HG03097 (cell line): ENCODE results near the gene MAP3K7.
A peak's percentile ranks its signal among the peaks of the same experiment; 100 is the strongest.

Experiments used
- ATAC-seq: cut with Tn5 transposase; IDR thresholded peaks from one replicate; pipeline ENCODE4 v1.9.1; 2021; ENCODE audit not compliant: unreplicated experiment, low FRiP score

The MAP3K7 gene

DNA sequence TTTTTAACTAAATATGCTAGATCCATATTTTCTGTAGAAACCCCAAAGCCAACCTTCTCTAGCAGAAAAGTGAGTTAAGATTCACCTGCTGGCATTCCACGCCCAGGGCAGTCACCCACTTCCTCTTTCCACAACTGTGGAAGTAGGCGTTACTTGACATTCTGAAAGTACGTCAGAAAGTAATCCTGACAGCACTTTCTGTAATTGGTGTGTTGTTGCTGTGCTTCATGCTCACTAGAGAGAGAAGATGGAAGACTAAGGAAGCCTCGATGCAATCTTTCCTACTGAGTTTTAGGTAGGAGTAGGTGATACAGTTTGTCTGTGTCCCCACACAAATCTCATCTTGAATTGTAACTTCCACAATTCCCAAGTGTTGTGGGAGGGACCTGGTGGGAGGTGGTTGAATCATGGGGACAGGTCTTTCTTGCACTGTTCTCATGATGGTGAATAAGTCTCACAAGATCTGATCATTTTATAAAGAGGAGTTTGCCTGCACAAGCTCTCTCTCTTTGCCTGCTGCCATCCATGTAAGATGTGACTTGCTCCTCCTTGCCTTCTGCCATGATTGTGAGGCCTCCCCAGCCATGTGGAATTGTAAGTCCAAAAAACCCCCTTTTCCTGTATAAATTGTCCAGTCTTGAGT is 101.1 kb downstream of the MAP3K7 start:
- no peak for ATAC-seq

DNA sequence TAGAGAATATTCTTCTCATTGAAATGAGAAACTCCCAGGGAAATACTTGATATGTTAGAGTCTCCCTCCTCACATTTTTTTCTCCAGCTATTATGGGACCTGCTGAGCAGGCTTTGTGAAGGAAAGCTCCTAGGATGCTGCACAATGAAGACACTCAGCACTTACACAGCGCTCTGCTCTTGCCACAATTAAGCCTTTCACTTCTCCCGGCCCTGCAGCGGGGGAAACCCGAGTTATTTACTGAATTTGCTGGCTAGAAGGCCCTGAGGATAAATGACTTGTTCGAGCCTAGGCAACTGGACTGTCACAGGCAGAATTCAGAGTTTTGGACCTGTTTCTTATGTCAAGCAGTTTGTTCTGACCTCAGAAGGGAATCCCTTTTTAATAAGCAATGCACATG is 102.0 kb downstream of the MAP3K7 start:
- ATAC-seq, result no peak

DNA sequence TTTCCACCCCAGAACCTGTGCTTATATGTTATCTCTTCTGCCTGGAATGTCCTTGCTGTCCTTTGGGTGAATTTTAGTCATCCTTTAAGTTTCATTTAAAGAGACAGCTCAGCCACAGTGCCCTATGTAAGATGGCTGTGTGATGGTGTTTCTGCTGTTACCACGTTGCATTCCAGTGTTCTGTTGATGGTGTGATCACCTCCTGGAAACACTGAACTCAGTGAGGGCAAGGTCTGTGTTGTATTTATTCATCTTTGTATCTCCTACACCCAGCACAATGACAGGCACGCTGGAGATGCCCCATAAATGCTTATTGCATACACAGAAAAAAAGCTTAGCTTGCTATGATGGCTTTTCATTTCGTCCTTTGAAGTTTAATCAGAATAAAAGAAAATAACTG is 102.5 kb downstream of the MAP3K7 start:
- ATAC-seq, result no peak

DNA sequence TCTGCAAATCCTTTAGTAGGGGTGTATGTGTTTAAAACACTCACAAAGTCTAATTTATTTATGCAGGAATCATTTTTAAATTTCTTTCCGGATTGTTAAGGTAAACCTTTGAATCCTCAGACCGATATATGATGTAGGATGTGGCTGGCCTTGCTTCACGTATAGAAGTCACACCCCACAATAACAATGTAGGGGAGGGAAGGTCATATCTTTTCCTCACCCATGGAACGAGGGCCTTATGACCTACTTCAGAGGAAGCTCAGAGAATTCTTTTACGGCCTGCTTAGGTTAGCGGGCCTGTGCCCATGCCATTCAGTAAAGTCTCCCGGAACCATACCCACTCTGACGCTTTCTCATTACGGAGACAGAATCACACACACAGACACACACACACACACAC is 102.9 kb downstream of the MAP3K7 start:
- ATAC-seq, result no peak

DNA sequence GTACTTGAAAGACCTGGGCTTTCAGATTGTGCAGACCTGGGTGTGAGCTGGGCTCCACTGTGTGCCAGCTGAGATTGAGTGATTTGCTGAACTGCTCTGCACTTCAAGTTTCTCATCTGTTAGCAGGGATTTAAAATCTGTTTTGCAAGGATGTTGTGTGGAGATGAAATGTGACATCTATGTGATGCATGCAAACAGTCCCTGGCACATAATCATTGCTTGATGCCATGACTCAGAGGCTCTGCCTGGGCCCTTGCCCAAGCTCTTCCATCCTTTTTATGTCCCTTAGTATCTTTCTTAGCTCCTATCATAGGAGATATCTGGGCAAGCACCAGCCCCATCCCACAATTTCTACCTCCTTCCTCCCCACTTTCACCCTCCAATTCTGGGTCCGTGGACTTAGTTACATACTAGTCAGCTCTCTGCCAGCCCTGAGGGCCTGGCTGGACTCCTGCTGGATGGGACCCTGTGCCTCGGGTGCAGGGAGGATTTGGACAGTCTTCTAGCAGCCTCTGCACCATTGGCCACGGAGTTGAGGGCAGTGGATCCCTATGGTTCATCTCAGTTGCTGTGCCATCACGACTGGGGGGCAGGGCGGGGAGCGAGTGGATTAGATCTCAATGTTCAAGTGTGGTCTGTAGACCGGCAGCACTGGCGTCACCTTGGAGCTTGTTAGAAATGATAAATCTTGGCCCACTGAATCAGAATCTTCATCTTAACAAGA is 103.6 kb downstream of the MAP3K7 start:
- no peak for ATAC-seq

DNA sequence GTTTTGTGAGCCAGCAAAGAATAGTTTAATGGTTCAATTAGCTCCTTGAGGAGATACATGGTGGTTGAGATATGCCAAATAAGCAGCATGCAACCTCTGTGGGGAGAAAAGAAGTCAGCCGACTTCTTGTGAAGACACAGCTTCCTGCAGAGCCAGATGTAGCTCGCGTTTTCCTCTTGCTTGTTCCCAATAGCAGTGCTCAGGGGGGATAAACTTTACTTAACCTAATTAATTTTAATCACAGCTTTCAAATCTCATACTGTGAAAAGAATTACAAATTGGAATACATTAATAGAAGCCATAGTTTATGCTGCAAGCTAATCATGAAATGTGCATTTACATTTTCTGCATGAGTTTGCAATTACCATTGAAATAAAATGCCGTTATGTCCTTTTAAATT is 106.2 kb downstream of the MAP3K7 start:
- no peak for ATAC-seq

DNA sequence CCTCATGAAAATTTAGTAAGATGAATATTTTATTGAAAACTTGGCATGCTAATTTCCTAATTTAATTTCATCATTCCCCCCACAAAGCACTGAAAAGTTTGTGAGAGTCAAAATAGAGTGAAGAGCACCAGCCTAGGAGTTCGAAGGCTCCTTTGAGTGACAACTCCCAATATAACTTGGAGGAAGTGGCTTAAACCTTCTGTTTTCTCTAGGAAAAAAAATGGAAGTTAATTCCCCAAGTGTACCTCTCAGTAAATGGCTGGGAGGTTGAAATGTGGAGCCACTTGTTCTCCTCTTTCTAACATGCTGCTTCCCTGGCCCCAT is 107.3 kb downstream of the MAP3K7 start:
- ATAC-seq, result no peak

DNA sequence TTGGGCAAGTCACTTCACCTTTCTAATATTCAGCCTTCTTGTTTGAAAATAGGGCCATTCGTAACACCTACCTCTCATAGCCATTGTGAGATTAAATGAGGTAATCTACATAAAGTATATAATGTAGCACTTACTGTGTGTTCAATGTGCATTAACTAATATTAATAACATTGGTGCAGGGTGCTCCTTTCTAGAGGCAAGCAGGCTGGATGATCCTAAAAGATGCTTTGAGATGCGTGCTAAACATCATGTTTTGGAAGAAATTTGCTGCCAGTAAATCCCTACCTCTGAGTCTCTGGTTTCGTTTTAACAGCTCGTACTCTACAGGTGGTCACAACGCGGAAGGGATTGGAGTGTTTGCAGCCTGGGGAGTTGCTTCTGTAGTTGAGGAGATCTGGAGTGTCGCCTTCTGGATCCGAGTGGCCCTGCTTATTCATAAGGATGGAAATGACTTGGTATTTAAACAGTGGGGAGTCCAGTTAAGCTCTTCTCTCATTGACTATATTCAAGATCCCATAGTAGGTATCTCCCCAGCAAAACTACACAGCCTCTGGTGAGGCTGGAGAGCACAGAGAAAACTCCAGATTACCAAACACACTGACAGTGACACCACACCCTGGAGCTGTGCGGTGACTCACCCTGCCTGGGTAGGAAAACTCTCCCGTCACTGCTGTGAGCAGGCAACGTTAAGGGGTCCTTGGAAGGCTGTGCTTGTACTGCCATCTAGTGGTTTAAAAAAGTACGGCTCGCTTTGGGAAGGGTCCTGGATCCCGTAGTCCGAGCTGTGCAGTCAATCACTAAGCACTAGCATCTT is 107.9 kb downstream of the MAP3K7 start:
- ATAC-seq, result peak; percentile 80

DNA sequence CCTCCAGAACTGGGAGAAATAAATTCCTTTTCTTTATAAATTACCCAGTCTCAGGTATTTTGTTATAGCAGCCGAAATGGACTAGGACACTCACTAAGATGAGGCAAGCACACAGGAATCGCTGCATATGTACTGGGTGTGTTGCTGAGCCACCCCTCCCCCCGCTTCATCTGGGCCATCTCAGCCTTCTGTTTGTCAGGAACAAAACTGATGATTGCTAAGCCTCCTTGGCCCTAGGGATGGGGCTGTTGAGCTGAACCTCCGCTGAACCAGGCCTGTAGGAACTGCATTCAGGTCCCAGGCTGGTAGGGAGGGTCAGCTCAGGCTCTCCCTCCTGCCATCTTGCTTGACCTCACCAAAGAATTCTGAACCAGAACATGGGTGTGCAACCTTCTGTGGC is 108.6 kb downstream of the MAP3K7 start:
- ATAC-seq, result no peak

DNA sequence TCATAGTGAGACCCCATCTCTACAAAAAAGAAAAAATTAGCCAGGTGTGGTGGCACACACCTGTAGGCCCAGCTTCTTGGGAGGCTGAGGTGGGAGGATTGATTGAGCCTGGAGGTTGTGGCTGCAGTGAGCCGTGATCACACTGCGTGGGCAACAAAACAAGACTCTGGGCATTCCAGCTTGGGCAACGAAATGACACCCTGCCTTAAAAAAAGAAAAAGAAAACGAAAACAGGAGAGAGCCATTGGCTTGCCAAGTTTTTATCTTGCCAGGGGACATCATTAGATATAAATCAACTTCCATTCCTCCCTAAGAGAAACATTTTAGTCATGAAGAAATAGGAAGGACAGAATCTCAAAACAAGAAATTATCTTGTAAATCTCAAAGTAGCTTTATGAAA is 109.5 kb downstream of the MAP3K7 start:
- ATAC-seq, result no peak

DNA sequence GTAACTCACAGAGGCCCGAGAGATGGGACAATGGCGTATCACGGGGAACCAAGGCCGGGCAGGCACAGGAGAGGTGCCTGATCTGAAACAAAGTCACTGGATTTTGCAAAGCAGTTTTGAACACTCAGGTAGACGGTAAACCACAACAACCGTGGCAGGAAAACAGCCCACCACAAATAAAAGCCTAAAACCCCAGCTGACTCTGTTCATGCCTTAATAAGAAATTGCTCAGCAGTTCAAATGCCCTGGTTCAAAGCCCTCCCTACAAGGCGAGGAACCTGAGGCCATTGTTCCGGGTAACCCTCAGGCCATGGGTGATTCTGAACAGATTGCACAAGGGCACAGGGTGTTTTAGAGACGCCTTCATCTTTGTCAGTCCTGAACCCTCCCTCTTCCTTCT is 114.2 kb downstream of the MAP3K7 start:
- no peak for ATAC-seq

DNA sequence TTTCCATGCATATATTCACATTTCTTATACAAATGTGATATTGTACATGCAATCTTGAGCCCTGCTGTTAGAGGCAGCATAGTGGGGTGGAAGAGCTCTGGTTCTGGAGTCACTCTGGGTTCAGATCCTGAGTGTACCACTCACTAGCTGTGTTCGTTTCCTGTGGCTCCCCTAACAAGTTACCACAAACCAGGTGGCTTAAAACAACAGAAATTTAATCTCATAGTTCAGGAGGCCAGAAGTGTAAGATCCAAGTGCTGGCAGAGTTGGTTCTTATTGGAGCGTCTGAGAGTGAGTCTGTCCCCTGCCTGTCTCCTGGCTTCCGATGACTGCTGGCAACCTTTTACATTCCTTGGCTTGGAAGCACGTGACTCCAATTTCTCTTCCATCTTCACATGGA is 115.6 kb downstream of the MAP3K7 start:
- no peak for ATAC-seq

DNA sequence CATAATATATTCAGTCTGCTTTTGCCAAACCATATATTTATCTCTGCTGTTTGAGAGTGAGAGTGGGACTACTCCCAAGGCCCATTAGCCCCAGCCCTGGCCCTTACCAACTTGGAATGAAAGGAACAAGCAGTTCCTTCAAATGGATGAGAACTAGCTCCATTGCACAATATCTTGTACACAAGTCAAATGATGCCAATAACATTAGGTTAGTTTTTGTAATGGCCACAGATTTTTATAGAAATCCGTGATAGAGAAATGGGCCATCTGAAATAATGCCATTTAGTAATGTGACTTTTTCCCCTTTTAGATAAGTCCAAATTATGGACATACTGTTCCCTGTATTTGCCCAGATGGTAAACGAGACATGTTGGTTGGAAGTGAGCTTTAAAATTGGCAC is 117.0 kb downstream of the MAP3K7 start:
- ATAC-seq, result no peak

DNA sequence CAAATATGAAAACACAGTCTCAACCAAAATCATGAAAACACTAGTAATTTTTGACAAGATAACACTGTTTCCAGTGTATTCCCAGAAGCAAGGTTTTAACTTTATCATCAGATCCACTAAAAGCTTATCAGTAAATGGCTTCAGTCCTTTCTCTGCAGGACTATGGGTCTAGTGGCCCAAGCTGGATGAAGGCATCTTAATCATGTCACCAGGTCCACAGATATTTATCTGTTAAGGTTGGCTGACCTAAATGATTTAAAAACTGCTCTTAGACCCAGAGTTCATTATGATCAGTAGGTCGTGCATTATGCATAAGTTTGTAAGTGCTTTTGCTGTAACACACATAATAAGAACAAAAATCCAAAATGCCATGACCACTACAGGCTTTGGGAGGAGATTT is 118.0 kb downstream of the MAP3K7 start:
- no peak for ATAC-seq

DNA sequence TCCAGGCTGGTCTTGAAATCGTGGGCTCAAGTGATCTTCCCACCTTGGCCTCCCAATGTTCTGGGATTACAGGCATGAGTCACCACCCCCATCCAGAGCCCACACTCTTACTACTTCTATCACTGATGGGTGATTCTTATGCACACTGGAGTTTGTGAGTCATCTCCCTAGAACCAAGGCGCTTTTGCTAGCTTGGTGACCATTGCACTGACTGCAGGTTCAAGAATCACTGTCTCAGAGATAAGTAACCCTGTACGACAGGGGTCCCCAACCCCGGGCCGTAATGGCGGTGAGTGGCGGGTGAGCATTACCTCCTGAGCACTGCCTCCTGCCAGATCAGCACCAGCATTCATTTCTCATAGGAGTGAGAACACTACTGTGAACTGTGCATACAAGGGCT is 118.8 kb downstream of the MAP3K7 start:
- ATAC-seq, result no peak

DNA sequence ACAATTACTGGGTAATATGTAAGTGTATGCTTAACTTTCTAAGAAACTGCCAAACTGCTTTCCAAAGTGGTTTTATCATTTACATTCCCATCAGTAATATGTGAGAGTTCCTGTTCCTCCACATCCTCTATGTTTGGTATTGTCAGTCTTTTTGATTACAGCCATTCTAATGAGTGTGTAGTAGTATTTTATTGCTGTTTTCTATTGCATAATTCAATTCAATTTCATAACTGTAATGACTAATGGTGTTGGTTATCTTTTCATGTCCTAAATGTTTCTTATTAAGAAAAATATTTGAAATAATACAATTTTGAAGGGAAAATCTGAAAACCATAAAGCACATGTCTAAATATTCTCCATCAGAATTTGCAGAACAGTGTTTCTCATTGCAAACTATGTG is 119.3 kb downstream of the MAP3K7 start:
- ATAC-seq, result no peak

DNA sequence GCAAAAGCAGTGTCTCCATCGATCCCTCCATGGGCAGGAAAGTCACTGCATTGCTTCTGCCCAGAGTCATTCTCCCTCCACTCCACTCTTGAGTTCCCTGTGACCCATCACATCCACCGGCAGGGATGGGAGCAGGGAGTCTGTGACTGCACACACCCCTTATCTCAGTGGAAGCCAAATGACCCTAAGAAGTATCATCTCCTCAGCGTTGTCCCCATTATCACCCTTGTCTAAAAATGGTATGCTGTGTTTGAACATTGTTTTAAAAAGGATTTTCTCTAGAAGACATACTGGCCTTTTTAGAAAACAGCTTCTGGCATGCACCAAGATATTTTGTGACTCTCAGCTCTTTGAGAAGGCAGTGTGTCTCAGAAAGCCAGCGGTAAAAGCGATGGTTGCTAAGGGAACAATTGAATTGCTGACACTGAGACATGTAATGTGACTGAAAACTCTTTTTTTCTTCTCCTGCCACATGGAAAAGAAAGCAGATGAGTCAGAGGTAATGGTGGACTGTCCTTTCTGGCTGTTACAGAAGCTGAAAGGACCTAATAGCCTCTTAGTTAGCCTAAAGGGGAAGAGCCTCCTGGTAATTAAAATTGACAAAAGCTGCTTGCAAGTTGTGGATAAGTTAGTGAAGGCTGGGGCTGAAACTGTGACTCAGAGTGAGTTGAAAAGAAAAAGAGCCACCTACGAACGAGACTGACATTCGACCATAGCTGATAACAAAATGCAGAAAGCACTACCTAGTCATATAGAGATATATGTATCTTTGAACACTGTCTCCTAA is 120.5 kb downstream of the MAP3K7 start:
- no peak for ATAC-seq

DNA sequence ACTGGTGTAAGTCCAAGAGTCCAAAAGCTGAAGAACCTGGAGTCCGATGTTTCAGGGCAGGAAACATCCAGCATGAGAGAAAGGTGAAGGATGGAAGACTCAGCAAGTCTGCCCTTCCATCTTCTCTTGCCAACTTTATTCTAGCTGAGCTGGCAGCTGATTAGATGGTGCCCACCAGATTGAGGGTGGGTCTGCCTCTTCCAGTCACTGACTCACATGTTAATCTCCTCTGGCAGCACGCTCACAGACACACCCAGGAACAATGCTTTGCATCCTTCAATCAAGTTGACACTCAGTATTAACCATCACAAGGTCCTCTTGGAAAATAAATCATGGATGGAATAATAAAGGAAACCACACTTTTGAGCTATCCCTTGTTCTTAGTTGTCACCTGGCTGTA is 121.2 kb downstream of the MAP3K7 start:
- ATAC-seq, result no peak

DNA sequence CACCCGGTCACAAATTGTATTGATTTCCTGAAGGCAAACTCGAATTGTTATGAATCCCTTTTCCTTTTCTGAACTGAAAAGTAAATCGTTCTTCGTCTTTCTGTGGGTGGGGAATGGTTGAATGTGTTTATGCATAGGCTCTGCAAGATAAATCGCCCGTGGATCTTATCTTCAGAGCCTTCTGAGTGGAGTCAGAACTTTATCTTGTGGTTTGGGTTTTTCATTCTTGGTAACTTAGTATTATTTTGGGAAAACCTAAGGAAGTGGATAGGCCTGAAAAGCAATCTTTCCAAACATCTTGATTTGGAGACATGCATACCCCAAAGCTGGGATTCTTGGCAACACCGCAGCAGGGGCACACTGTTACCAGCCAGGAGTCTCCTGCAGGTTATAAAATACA is 122.4 kb downstream of the MAP3K7 start:
- no peak for ATAC-seq

DNA sequence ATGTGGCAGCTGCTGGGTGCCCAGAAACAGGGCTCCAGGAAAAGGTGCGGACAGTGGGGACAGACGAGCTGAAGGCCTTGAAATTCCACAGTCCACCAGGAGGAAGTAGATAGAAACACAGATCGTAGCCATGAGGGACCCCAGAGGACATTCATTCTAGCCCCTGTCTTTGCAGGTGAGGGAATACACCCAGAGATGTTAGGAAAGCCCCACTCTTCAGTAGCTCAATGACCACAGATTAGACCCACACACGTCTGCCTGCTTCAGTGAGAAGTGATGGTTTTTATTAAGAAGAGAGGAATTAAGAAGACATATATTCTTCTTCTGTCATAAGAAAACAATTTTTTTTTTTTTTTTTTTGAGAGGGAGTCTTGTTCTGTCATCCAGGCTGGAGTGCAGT is 123.0 kb downstream of the MAP3K7 start:
- no peak for ATAC-seq
